ENCODE data around the gene GABRA5. TPM values are rescaled to one million over a fixed set of nuclear protein-coding genes. Genes with fewer than 3 reads are reported as not detected.

Gene GABRA5
- total RNA-seq, 2 donors from 2014 or later: 3.8 to 4.4 TPM

DNA sequence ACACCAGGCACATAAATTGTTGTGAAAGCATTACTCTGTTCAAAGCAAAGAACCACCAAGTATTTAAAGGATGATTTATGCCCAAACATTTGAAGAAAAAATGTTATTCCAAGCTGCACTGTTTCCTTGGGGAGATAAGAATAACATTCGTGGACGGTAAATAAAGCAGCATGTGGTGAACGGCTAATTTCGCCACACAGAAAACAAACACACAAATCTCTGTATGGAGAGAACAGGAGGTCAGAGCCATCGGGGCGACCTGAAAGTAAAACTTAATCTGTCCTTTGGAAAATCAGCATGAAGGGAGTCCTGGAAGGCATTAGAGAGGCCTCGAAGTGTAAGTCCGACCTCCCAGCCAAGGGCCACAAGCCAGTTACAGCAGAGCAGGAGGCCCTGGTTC, 77.0 kb downstream of the GABRA5 start:
- 82 to 83% methylated on average over 8 of the region's 8 CpGs for WGBS, 2 experiments (ENCODE audit: insufficient coverage in 1 of 2, insufficient read length in 1 of 2)
- Histone ChIP-seq H3K27ac (ENCODE audit: low read depth, low read length) (no peak overlapping the region), H3K4me1 (ENCODE audit: control insufficient read depth, insufficient read depth, low read length) (no peaks in the 10 kb centered on the region), H3K4me3 (ENCODE audit: low read length) (no peak overlapping the region), H3K9me3 (ENCODE audit: control insufficient read depth, low read length) (no peaks in the 10 kb centered on the region), H3K27me3 (ENCODE audit: control insufficient read depth, insufficient read depth, low read length, poor library complexity, severe bottlenecking) (no peaks in the 10 kb centered on the region), H3K36me3 (ENCODE audit: control insufficient read depth, insufficient read depth, low read length) (no peaks in the 10 kb centered on the region), H3K9ac (ENCODE audit: extremely low read depth, low read length, poor library complexity, severe bottlenecking) (no peak overlapping the region)
- Mint-ChIP-seq H3K27ac (no peak overlapping the region), H3K4me3 (no peak overlapping the region), H3K36me3 (ENCODE audit: low read depth) (no peaks in the 10 kb centered on the region), H3K4me1 (no peaks in the 10 kb centered on the region), H3K9me3 (no peaks in the 10 kb centered on the region), H3K27me3 (ENCODE audit: insufficient read depth) (no peaks in the 10 kb centered on the region)
- TF ChIP-seq CTCF (conservative IDR thresholded peaks at IDR 0.05): no peak
- no peak for DNase-seq

- no peak for TF ChIP-seq CTCF (conservative IDR thresholded peaks at IDR 0.05)
Observed at GRCh38 chr15:26945046-26945445, 78.2 kb downstream of the GABRA5 start.

GRCh38 chr15:26950001-26950400, 83.1 kb downstream of the GABRA5 start:
- Mint-ChIP-seq H3K9me3 (peaks cover 12% of the 10 kb centered on the region), H3K4me1 (no peaks in the 10 kb centered on the region), H3K27me3 (ENCODE audit: insufficient read depth) (no peaks in the 10 kb centered on the region), H3K36me3 (ENCODE audit: low read depth) (no peaks in the 10 kb centered on the region), H3K4me3 (no peak overlapping the region), H3K27ac (no peak overlapping the region)
- peaks cover 8% of the 10 kb centered on the region for H3K9me3 ChIP-seq (ENCODE audit: control insufficient read depth, low read length)
- H3K36me3 ChIP-seq (ENCODE audit: control insufficient read depth, insufficient read depth, low read length): no peaks in the 10 kb centered on the region
- DNase-seq: no peak
- H3K4me3 ChIP-seq (ENCODE audit: low read length): no peak overlapping the region
- H3K4me1 ChIP-seq (ENCODE audit: control insufficient read depth, insufficient read depth, low read length): no peaks in the 10 kb centered on the region
- no peak for TF ChIP-seq CTCF (conservative IDR thresholded peaks at IDR 0.05)
- no peak overlapping the region for H3K9ac ChIP-seq (ENCODE audit: extremely low read depth, low read length, poor library complexity, severe bottlenecking)
- no peaks in the 10 kb centered on the region for H3K27me3 ChIP-seq (ENCODE audit: control insufficient read depth, insufficient read depth, low read length, poor library complexity, severe bottlenecking)
- no peak overlapping the region for H3K27ac ChIP-seq (ENCODE audit: low read depth, low read length)
- WGBS, 2 experiments (ENCODE audit: insufficient coverage in 1 of 2, insufficient read length in 1 of 2): 86 to 93% methylated on average over 1 of the region's 2 CpGs

More at GRCh38 chr15:26945046-26945445, 78.2 kb downstream of the GABRA5 start:
- no peaks in the 10 kb centered on the region for H3K4me1 Mint-ChIP-seq
- H3K4me3 Mint-ChIP-seq: no peak overlapping the region
- no peak overlapping the region for H3K9ac ChIP-seq (ENCODE audit: extremely low read depth, low read length, poor library complexity, severe bottlenecking)
- no peaks in the 10 kb centered on the region for H3K36me3 Mint-ChIP-seq (ENCODE audit: low read depth)
- no peak for DNase-seq
- H3K4me1 ChIP-seq (ENCODE audit: control insufficient read depth, insufficient read depth, low read length): no peaks in the 10 kb centered on the region
- H3K36me3 ChIP-seq (ENCODE audit: control insufficient read depth, insufficient read depth, low read length): no peaks in the 10 kb centered on the region
- H3K27me3 ChIP-seq (ENCODE audit: control insufficient read depth, insufficient read depth, low read length, poor library complexity, severe bottlenecking): no peaks in the 10 kb centered on the region
- WGBS, 2 experiments (ENCODE audit: insufficient coverage in 1 of 2, insufficient read length in 1 of 2): 95 to 97% methylated on average over 13 of the region's 13 CpGs
- H3K9me3 Mint-ChIP-seq: no peaks in the 10 kb centered on the region
- H3K9me3 ChIP-seq (ENCODE audit: control insufficient read depth, low read length): no peaks in the 10 kb centered on the region
- H3K27me3 Mint-ChIP-seq (ENCODE audit: insufficient read depth): no peaks in the 10 kb centered on the region
- no peak overlapping the region for H3K27ac ChIP-seq (ENCODE audit: low read depth, low read length)
- no peak overlapping the region for H3K4me3 ChIP-seq (ENCODE audit: low read length)
- no peak overlapping the region for H3K27ac Mint-ChIP-seq

All from endodermal cell (in vitro differentiated cells).